Measurements from ENCODE around the gene MATN4.

MATN4 gene

DNA sequence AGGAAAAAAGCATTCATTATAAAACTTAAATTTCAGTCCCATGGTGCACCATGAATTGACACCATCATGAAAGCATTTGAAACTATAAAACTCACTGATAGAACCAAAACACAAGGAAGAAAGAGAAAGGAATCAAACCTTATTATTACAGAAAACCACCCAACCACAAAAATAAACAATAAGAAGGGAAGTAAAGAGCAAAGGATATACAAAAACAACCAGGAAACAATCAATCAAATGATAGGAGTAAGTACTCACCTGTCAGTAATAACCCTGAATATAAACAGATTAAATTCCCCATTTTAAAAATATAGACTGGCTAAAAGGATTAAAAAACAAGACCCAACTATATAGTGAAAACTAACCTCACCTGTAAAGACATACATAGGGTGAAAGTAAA lies 59.5 kb downstream of the MATN4 start:
- DNase-seq (ENCODE audit: low spot score), result no peak

GRCh38 chr20:45247865-45248264 lies 60.2 kb downstream of the MATN4 start:
- DNase-seq (ENCODE audit: low spot score), result no peak

- no peak for DNase-seq (ENCODE audit: low spot score)
Measured at GRCh38 chr20:45246109-45246508, 62.0 kb downstream of the MATN4 start.
